Measurements from ENCODE around the gene NKX1-2.

The NKX1-2 gene

DNA sequence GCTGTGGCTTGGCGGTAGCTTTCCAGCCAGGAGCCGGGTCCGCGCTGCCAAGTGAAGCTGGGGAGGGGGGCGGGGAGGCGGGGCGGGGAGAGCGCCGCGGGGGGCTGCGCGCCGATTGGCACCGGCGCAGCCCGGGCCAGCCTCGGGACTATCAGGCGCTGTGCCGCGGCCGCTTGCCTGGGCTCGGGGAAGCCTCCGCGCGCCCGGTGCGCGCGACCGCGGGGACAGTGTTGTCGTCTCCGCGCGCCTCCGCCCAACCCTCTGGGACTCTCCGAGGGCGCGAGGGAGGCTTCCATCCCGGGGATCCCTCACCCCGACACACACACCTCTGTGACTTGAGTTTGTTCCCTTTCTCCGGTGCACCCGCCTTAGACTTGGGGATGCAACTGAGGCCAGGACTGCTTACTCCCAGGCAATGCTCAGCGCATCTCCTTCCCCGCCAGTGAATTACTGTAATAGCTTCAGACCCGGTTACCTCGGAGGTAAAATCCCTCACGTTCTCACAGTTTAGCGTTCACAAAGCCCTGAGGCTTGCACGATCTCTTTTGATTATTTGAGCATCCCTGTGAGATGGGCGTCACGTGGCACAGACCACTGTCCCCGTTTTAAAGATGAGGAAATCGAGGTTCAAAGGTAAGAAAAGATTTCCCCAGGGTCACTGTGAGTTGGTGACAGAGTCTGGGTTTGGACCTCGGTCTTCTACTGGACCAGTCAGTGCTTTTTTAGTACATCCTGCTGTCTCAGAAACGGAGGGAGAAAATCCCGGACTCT, at the start of gene NKX1-2:
NKX1-2 (minus strand) TSS at position 24 of the 771 bp plus-strand sequence. CDS start 92 bp downstream, outside the sequence.
- DNase-seq (ENCODE audit: low spot score), result peak; percentile 16

DNA sequence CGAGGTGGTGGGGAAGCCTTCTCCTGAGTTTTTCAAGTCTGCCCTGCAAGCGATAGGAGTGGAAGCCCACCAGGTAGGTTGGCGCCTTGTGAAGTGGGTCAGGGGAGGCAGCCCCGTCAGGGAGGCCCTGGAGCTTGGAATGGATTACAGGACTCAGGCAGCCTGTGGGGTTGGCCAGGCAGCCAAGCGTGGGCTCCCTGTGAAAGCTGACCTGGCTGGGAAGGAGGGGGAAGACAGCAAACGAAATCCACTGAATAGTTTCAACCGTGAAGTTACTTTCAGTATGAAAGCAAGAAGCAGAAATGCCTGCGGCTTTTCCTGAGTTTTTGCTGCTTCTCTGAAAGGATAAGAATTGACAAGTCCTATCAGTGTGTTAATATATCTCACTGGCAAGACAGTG, 48.2 kb upstream of the NKX1-2 start:
- no peak for DNase-seq (ENCODE audit: low spot score)

DNA sequence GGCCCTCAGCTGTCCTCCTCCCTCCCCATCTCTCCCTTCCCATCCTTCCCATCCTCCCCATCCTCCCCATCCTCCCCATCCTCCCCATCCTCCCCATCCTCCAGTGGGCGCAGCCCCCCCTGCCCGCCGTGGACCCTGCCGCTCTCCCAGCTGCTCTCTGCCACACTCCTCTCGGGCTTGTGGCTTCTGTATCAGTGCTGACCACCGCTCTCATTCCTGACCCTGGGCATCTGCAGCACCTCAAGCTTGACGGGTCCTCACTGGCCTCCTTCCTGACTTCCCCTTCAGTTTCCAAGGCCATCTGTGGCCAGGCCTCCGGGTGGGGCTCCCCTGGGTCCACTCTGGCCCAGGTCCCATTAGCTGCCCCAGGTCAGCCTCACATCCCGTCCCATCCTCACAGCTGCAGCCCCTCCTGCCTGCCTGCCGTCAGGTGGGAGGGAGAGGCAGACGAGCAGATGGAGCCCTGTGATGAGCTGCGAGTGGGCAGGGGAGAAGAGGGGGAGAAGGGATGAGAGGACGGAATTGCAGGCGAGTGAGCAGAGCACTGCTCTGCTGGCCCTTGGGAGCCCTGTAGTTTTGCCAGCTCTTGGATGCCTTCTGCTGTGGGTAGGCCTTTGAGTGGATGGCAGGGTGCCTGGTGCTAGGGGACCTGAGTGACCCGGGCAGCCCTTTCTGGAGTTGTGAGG, 47.5 kb upstream of the NKX1-2 start:
- DNase-seq (ENCODE audit: low spot score), result no peak

DNA sequence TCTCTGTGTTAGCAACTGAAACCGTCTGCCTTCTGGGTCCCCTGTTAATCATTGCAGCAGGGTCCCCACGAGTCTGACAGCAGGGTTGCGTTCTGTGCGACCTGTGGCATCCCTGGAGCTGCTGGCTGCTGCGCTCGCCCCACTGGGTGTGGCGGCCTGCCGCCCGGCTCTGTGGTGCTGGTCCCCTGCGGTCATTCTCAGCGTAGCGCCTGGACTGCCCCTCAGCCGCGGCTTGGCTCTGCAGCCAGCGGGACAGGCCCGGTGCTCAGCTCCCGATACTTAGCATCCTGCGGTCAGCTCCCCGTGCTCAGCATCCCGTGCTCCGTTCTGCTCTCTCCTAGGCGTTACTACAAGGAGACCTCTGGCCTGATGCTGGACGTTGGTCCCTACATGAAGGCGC, 46.8 kb upstream of the NKX1-2 start:
- no peak for DNase-seq (ENCODE audit: low spot score)

DNA sequence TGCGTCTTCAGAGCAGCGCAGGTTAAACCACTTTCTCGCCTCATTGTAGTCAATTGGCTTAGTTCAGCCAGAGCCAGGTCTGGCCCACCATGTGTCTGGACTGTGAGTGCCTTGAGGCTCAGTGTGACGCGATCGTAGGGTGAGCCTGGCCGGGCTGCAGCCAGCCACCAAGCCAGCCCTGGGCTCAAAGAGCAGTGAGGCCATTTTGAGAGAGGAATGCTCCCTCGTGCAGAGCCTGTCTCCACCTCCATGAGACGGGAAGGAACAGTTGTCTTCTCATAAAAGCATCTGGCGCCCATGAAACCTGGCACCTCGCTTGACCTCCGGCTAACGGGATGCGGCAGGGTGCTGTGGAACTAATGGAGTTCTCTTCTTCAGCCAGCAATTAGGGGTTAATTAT, 46.3 kb upstream of the NKX1-2 start:
- no peak for DNase-seq (ENCODE audit: low spot score)

DNA sequence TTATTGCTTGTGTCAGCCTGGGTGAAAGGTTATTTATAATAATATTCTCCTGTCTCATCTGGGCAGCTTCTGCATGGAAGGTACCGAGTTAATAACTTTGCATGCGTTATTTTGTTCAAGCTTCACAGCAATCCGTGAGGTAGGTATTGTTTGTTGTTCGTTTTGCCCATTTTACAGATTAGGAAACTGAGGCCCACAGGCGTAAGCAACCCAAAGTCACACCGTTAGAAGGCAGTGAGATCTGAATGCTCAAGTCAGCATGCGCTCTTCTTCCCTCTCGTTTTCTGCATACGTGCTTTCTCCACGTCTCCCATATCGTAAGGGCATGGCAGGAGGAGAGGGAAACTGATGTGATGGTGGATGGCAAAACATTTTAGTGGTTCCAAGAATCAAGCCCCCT, 45.9 kb upstream of the NKX1-2 start:
- DNase-seq (ENCODE audit: low spot score), result no peak

DNA sequence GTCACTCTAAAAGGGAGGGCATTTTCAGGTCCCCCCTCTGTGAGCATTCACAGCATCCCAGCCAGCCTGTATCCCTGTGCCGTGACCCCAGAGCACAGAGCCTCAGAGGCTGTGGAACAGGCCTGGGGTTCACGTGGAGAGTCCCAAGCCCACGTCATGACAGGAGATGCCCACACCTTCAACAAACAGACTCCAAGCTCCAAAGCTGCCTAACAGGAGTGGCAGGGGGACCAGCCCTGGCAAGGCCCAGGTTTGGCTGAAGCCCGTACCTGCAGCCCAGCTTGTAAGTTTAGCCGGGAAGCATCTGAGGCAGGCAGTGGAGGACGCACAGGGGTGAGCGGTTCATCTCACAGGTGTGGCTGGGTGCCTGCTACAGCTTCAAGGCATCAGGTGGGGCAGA, 45.3 kb upstream of the NKX1-2 start:
- no peak for DNase-seq (ENCODE audit: low spot score)

DNA sequence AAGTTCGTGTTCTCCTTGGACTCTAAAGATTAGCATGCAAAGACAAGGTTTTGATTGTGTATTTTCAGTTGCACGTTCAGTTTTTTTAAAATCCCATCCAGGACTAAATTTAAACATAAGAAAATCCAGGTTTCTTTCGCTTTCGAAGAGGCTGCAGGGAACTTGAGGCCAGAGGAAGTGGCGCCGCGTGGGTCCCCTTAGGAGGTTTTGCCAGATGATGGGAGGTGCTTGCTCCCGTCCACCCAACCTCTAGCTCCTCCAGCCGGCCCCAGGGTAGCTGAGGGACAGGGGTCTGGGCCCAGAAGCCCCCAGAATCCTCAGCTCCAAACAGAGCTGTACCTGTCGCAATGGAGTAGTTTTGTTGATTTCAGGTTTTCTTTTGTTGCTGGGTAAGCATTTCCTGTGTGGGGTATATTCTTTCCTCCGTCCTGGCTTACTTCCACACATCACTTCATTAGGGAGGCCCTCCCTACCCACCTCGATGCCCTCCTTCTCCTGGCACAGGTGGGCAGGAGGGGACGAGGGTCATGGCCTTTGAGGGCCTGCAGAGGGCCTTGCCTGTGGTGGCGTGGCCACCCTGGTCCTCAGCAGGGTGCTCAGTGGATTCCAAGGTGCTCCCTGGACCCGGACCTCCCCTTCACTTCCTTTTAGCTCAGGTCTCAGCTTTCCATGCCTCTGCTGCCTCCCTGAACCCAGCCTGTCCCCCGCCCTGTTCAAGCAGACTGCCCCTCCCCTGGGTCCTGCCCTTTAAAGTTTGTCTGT, 44.4 kb upstream of the NKX1-2 start:
- DNase-seq (ENCODE audit: low spot score), result no peak

DNA sequence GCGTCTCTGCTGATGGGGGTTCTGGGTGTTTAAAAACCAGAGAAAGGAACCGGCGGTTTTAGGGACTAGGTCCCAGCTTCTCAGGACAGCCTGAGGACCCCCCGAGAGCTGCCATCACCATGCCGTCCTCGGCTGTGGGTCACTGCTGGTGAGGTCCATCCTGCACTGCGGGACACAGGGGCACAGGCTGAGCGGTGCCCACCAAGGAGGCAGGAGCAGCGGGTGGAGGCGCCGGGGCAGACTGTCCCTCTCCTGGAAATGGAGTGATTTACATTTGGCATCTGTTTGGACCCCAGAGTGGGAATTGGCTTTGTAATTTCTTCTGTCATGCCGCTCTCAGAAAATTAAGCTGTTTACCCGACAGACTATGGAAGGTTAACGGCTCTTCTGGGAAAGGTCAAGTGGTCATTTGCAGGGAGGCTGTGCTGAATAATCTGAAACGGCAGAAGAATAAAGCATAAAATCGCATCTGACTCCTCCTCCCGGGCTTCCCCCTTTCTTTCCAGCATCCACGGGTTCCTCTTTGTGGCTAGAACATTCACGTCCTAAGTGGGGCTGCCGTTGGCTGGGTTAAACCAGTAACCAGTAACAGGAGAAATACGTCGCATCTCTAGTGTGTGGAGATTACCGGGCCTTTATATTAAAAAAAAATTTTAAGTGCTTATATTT, 43.5 kb upstream of the NKX1-2 start:
- DNase-seq (ENCODE audit: low spot score), result no peak

DNA sequence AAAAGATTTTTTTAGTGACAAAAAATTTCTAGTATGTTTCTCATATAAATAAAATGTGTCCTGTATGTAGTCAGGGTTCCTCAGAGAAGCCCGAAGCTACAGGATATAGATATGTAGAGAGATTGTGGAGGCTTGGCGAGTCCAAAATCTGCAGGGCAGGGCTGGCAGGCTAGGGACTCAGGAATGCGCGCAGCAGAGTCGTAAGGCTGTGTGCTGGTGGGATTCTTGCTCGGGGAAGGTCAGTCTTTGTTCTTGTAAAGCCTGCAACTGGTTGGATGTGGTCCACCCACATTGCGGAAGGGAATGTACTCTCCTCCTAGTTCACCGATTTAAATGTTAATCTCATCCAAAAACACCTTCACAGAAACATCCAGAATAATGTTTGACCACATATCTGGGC, 42.4 kb upstream of the NKX1-2 start:
- no peak for DNase-seq (ENCODE audit: low spot score)

DNA sequence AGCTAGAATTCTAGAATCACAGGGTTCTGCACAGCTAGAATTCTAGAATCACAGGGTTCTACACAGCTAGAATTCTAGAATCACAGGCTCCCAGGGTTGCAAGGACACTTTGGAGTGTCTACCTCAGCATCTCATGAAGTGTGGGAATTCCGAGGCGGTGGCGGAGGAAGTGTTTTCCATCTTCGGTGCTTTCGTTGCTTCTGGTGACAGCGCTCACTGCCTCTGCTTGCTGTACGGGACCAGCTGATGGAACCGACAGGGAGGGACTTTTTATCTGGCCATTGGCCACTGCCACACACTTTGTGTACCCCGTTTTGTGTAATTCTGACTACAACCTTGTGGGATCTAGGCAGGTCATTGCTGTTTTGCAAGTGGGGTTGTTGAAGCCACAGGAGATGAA, 41.3 kb upstream of the NKX1-2 start:
- no peak for DNase-seq (ENCODE audit: low spot score)

DNA sequence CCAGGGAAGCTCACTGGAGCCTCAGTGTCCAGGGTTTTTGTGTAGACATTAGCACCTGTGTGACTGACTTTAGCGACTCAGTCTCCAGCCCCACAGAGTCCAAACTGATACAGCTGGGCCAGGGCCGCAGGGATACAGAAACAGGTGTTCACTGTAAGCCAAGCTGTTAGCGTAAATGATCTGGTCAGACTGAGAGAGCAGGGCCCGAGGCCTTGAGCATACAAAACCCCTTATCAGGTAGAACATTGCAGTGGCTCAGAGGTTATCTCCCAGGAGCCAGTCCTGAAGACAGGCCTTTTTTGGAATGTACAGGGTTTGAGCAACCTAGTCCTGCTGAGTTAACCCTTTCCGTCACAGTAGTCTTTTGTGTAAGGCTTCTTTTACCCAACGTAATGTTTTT, 36.8 kb upstream of the NKX1-2 start:
- no peak for DNase-seq (ENCODE audit: low spot score)

DNA sequence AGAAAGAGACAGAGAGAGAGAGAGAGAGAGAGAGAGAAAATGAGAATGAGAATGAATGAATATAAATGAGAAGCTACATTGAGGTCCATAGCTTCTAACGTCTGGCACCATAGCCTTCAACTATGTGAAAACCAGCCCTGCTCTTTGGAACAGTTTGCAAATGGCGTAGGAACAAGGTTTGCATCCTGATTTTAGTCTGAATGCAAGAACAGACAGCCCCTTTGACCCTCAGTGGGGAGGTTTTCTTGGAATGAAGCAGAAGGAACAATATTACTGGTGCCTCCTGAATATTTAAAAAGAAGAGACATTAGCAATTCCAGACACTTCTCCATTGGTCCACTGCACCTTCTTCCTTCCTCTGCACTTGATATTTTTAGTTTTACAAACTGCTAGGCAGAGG, 34.8 kb upstream of the NKX1-2 start:
- DNase-seq (ENCODE audit: low spot score), result peak; percentile 31

DNA sequence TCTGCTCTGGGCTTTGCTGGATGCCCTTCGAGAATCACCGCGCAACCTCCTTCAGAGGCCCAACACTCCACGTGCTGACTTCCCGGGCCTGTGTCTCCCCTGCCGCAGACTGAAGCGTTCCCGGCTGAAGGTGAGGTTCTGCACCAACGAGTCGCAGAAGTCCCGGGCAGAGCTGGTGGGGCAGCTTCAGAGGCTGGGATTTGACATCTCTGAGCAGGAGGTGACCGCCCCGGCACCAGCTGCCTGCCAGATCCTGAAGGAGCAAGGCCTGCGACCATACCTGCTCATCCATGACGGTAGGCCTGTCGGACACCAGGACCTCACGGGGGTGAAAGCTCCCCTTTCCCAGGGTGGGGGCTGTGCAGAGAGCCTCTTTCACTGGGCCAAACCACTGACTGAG, 34.2 kb upstream of the NKX1-2 start:
- DNase-seq (ENCODE audit: low spot score), result no peak

DNA sequence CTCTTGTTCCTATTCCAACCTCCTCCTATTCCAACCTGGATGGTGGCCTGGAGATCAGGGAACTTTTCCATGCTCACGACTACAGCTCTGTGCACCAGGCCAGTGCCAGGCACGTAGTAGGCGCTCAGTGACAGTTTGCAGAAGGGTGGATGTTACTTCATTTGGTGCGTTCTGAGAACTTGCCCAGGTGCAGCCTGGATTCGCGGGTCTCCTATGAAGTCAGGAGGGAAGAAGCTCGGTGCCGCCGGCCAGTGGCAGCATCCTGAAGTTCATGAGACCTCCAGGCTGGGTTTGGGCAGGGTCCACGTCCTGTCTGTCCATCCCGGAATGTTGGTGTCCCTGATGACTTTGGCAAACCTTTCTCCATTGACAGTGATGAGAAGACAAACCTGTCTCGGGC, 33.0 kb upstream of the NKX1-2 start:
- no peak for DNase-seq (ENCODE audit: low spot score)

DNA sequence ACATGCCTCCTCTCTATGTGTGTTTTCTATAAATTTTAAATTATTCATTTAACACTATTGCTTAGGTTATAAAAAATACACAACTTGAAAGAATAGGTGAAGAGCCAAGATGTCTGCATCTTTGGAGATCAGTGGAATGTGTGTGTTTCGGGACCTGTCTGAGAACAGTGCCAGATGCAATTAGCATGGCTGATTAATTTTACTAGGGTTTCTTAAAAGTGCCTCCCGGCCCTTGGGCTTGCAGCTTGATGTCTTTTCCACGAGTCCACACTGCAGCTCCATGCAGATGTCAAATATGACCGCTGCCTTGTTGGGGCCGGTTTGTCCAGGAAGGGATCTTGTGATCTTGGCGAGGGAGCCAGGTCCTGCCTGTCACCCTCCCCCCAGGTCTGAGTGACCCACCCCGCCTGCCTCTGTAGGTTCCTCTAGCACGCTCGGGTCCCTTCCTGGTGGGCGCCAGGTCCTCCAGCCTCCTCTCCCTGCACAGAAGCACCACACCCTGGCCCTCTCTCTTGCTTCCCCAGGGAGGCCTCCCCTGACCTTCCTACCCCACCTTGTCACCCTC, 32.5 kb upstream of the NKX1-2 start:
- no peak for DNase-seq (ENCODE audit: low spot score)

DNA sequence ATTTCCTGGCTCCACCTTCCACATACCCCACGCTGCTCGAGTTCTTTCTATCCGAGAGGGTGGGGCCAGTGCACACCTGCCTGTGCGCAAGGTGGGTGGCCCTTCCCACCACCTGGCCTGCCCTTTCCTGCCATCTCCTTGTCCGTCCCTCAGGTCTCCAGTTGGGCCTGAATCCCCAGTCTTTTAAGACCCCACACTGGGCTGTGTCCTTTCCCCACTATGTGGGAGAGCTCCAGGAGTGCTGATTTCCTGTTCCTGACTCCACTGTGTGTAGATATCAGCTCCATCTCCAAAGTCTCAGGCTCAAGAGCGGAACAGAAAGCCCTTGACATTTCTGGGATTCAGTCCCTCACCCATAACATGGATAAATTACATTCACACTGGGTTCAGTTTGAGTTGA, 31.9 kb upstream of the NKX1-2 start:
- DNase-seq (ENCODE audit: low spot score), result no peak

DNA sequence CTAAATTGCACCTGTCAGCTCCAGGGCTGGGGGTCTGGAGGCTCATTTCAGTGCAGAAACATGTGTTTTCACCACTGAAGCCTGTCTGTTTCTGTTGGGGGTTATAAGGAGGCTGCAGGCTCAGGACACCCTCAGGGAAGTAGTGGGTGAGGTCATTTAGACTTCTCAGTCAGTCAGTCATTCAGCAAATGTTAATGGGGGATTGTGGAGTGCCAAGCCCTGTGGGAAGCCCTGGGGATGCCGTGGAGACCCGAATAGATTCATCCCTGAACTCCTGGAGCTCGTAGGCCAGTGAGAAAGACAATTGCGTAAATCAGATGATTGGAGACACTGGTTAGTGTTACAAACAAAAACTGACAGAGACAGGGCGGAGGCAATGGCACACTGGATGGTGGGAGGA, 31.0 kb upstream of the NKX1-2 start:
- no peak for DNase-seq (ENCODE audit: low spot score)

DNA sequence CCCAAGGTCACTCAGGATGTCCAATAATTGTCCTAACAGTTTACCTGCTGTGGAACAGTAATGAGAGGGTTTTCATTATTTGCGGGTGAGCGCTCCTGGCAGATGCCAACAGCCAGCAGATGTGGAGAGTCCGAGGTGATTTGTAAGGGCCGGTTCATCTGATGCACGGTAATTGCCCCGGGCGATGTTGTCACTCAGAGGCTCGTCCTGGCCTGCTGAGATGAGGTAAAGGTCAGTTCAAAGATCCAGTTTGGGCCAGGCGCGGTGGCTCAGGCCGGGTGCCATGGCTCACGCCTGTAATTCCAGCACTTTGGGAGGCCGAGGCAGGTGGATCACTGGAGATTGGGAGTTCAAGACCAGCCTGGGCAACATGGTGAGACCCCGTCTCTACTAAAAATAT, 28.7 kb upstream of the NKX1-2 start:
- no peak for DNase-seq (ENCODE audit: low spot score)

DNA sequence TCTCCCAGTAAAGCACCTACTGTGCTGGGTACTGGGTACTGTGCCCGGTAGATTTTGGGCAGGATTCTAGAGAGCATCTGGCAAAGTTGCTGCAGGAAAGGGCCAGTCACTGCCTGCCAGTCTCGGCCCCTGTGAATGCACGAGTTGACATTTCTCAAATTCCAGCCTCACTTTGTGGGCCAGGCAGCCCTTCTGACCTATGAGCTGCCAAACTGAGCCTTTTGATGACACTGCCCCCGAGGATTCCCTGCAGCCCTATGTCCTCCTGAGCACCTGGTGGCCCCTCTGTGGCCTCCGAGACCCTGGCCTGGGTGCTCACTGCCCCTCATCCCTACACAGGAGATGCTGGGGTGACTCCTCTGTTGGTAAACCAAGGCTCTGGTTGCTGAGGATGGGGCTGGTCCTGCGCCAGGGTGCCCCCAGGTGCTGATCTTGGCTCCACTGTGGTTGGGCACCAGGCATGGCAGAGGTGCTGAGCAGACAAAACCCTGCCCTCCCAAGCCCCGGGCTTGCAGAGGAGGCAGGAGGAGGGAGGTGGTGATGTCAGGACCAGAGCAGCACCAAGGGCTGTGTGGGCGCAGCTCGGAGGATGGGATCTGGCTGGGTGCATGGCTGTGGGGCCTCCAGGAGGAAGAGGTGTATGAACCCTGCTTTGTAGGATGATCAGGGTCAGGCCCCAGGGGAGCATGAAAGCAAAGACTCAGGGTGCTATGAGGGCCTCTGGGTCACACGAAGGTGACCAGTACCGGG, 28.0 kb upstream of the NKX1-2 start:
- no peak for DNase-seq (ENCODE audit: low spot score)

DNA sequence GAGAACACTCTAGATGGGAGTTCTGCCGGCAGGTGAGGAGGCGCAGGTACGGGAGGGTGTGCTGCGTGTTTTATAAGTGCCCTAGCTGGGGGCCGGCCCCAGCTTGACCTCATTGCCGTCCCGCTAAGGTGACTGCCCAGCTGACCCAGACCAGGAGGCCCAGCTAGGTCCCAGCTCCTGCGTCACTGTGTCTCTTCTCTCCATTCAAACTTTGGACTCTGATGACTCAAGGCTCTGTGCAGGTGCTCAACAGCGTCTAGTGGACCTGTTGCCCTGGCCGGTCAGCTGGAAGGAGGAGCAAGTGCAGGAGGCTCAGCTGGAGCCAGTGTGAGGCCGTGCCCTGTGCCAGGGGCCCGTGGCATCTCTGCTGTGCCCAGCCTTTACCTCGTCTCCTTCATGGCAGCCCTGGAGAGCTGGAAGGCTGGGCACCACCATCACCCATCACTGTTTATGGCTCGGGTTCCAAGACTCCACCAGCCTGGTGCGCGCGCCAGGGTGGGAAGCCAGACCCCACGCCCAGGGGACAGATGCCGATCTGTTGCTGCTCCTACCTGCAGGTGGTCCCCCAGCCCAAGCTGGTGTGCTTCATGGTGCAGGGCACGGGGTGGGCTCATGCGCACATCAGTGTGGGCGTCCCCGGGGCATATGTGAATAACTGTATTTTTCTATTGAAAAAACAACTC, 26.3 kb upstream of the NKX1-2 start:
- no peak for DNase-seq (ENCODE audit: low spot score)

All from globus pallidus (tissue), 1 donor.